GM12864 (cell line): ENCODE measurements around the gene TMEFF2.

Source experiments
- DNase-seq: peaks from one replicate; pipeline ENCODE4 v3.0.0-alpha.2; 2011; ENCODE audit warnings: low read depth
- H3K4me3 ChIP-seq: 2 replicates; pipeline ENCODE4 v1.5.1; 2011; ENCODE audit warnings: mild to moderate bottlenecking, low read depth, low read length, control low read depth
- TF ChIP-seq, protein P1 (sequence below): IDR thresholded peaks from 2 replicates; pipeline ENCODE4 v1.5.1; 2011; ENCODE audit warnings: low read depth, mild to moderate bottlenecking, moderate library complexity, low read length, control low read depth, inconsistent platforms; ENCODE audit errors: missing control alignments

TMEFF2 gene

DNA sequence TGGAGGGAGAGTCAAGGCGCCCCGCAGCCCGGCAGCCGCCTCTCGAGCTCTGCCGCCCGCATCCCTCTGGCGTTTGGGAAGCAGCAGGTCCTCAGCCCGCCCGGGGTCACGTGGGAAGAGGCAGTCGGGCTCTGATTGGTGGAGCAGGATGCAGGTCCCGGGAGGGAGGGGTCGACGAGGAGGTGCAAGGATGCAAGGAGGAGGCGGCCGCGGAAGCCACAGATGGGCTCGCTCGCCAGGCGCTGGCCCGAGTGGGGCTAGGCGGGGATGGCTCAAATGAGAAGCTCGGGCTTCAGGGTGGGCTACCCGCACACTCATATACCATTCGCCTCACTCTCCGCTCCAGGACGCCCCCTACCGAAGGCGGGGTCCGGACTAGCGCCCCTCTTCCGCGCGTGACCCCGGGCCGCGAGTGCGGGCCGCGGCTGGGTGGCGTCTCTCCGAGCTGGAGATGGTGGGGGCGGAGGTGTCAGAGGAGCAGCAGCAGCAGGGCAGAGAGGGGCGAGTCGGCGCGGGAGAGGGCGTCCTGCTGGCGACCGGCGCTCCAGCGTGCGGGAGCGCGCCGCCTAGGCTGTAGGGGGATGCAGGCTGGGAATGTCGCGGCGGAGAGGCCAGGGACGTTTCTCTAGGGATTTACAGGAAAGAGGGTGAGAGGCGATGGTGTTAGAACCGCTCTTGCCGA is at the start of gene TMEFF2:
Gene TMEFF2 (minus strand): TSS at position 68 of the 682 bp plus-strand sequence. CDS start 409 bp downstream, outside the sequence.
- TF ChIP-seq, protein P1, sequence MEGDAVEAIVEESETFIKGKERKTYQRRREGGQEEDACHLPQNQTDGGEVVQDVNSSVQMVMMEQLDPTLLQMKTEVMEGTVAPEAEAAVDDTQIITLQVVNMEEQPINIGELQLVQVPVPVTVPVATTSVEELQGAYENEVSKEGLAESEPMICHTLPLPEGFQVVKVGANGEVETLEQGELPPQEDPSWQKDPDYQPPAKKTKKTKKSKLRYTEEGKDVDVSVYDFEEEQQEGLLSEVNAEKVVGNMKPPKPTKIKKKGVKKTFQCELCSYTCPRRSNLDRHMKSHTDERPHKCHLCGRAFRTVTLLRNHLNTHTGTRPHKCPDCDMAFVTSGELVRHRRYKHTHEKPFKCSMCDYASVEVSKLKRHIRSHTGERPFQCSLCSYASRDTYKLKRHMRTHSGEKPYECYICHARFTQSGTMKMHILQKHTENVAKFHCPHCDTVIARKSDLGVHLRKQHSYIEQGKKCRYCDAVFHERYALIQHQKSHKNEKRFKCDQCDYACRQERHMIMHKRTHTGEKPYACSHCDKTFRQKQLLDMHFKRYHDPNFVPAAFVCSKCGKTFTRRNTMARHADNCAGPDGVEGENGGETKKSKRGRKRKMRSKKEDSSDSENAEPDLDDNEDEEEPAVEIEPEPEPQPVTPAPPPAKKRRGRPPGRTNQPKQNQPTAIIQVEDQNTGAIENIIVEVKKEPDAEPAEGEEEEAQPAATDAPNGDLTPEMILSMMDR: no peak
- H3K4me3 ChIP-seq: no peak within 1 kb of the TSS
- DNase-seq: no peak

GRCh38 chr2:192243488-192243887 is 48.8 kb upstream of the TMEFF2 start:
- no peak for DNase-seq
- no peak overlapping the region for H3K4me3 ChIP-seq
- TF ChIP-seq, protein P1: no peak

DNA sequence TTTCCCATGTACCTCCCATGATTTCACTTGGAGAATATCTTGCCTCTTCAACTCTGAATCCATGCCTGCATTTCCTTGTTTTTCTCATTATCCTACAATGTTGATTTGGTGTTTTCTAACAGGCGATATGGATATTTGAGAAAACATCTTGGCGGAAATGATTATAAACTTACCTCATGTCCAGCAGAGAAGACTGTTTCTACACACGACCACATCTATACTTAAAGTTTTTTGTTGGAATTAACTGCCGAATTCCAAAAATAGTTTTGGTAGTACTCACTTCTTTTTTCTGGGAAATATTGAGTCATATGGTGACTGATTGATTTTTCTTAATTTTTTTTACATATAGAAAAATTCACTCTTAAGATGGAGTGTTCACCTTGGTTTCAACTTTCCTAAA is 41.4 kb upstream of the TMEFF2 start:
- TF ChIP-seq, protein P1: no peak
- no peak overlapping the region for H3K4me3 ChIP-seq
- DNase-seq: no peak

- DNase-seq: no peak
- TF ChIP-seq, protein P1: no peak
- no peak overlapping the region for H3K4me3 ChIP-seq
These were observed 36.2 kb upstream of the TMEFF2 start for GRCh38 chr2:192230889-192231453.

GRCh38 chr2:192228685-192229084 is 34.0 kb upstream of the TMEFF2 start:
- TF ChIP-seq, protein P1: no peak
- no peak for DNase-seq
- no peak overlapping the region for H3K4me3 ChIP-seq

DNA sequence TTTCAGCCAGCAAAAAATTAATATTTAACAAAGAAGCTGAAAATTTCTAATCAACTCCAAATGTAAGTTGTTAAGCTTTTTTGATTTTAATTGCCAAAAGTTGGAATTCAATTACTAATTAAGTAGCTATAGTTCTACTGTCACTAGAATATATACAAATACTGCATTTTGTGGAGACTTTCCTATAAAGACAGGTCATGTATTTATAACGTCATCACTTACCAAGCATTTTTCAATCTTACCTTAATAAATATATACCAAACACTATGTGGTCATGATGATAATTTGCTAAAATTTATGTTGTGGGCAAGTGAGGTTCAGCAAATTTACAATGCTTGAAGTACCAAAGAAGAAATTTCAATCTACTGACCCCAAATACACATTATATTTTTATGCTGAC is 24.2 kb upstream of the TMEFF2 start:
- H3K4me3 ChIP-seq: no peak overlapping the region
- TF ChIP-seq, protein P1: no peak
- no peak for DNase-seq

- no peak overlapping the region for H3K4me3 ChIP-seq
- TF ChIP-seq, protein P1: no peak
- DNase-seq: no peak
These were observed 23.6 kb upstream of the TMEFF2 start for GRCh38 chr2:192218377-192218776.
